ENCODE results near the gene CFAP58.

Gene CFAP58

DNA sequence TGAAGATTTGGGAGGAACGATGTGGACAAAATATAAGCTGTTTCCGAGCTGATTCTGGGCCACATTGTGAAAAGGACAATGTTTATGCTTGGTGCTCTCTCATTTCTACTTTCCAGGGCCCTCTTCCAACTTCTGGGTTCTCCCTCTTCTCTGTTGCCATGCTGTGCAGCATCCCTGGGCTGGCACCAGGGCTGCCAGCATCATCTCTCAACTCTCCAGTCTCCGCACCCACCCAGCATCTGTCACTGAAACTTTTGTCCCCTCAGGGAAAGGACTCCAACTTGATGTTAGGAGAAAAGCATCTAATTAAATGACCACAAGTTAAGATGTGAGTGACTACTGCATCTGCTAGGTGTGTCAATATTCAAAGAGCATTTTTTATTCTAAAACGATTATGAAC, 26.7 kb downstream of the CFAP58 start:
- DNase-seq: no peak

DNA sequence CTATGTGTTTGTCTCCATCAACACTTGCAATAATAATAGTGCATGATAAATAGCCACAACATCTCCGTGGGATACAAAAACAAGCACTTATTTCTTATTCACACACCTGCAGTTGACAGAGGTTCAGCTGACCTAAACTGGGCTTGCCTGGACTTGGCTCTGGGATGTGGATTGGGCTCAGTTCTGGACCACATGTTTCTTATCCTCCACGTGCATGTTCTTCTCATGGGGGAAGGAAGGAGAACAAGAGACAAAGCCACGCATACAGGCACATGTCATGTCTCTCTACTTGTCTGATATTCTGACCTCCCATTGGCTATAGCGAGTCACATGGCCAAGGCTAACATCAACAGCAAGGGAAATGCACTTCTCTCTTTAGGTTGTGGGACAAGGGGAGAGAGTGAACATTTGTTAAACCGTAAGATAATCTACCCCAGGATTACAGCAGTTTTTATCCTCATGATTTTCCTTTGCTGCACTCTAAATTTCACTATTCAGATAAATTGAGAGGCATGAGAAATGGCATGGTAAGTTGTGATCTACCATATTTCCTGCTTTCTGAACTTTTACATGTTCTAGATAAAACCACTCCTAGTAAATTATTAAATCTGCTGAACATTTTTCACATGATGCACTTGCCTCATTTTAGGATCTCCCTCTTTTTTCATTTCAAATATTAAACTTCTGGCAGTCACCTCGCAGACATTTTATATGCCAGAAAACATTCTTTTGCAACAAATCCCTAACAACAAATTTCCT, 33.7 kb downstream of the CFAP58 start:
- peak; percentile 16 for DNase-seq

DNA sequence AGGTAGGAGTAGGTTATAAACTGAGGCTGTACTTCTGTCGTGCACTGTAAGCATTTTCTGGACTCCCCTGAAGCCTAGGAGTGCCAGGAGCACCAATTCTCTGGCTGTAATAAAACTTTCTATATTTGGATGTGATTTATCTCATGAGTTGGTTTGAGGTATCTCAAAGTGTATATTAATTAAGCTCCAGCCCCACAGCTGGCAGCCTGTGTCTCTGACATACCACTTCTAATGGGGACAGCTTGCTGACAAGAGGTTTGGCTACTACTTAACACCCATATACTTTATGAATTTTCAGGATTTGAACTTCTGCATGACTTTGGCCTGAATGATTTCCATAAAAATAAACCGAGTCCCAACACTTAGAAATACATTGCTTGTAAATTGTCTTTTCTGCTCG, 35.2 kb downstream of the CFAP58 start:
- DNase-seq: no peak

DNA sequence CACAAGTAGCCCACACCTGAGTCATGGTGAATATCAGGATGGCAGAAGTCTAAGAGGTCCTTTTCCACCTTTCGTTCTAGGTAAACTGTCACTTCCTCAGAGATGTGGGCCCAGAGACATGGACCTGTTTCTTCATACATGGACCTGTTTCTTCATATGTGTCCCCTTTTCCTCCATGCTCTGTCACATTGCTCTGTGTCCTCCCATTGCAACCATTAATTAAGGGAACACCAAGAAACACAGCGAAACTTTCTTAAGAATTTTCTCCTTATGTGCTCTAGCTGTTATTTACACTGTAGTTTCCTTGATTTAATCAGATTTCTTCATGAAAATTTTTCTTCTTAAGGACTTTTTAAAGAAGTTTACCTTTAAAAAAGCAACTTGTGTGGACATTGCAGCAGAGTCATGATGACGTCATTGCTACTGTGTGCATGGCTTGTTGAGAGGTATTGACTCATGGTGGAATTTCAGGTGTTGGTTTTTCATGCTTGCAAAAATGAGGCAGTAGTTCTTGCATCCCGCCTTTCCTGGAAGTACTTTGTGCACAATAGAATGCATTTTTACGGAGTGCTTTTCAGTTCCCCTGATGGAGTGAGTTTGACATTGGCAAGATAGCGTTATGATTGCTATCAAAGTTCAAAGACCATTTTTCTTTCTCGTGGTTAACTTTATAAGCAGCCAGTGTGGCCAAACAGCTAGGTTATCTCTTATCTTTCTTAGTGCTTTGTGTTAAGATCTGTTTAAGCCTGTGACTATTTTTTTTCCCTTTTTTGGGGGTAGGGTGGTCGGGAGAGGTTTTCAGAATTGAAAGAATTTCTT, 37.7 kb downstream of the CFAP58 start:
- DNase-seq: no peak

DNA sequence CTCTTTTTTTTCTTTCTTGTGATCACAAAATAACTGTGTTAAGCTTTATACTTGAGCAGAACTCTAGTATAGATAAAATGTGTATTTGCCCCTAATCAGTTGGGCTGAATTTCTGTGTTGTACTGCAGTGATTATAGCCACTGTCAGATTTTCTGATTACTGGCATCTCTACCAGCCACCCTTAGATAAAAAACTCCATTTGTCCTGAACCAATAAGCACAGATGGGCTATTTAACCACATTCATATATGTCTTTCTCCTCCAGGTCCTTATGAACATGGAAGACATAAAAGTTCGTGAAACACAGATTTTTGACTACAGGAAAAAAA, 38.3 kb downstream of the CFAP58 start:
- DNase-seq: no peak

DNA sequence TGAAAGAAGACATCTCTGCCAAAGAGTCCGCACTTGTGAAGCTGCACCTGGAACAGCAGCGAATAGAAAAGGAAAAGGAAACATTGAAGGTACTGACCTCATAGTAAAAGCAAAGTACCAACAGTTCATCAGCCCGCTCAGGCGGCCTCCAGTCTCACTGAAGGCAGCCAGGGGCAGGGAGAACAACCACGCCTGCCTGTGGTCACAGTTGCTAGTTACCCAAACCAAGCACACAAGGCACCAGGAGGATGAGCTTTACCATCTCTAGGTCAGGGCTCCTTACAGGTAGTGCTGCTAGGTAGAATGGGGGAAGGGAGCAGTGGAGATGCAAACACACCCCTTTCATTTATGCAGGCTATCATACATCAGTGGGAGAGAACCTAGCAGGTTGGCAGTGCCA, 39.8 kb downstream of the CFAP58 start:
- no peak for DNase-seq

DNA sequence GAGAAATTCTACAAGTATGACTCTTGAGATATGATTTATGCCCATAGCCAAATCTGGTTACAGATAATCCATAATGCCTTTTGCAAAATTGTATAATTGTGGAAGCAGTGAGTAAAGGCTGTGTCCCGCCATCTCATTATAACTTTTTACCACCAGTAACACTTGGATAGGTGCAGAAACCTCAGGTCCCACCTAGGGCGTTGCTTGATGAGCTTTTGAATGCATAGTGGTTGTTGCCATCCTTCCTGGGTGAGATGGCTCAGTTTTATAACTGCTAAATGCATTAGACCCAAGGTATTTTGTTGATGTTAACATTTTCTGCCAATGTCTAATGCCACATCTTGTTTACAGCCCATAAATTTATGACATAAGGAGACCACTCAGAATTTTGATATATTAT, 42.9 kb downstream of the CFAP58 start:
- no peak for DNase-seq

DNA sequence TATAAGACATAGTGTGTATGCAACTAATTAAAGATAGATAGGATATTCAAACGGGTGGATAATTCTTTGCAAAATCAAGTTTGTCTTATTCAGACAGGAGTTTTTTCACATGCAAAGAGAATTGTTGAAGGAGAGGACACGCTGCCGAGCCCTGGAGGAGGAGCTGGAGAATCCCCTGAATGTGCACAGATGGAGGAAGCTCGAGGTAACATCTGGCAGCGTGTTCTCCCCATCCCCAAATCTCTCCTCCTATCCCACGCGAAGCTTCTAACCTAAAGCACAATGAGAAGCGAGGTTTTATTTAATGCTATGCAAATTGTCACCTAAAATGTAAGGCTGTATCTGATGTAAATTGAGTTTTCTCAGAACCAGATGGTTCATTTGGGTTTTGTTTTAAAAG, 50.0 kb downstream of the CFAP58 start:
- no peak for DNase-seq

DNA sequence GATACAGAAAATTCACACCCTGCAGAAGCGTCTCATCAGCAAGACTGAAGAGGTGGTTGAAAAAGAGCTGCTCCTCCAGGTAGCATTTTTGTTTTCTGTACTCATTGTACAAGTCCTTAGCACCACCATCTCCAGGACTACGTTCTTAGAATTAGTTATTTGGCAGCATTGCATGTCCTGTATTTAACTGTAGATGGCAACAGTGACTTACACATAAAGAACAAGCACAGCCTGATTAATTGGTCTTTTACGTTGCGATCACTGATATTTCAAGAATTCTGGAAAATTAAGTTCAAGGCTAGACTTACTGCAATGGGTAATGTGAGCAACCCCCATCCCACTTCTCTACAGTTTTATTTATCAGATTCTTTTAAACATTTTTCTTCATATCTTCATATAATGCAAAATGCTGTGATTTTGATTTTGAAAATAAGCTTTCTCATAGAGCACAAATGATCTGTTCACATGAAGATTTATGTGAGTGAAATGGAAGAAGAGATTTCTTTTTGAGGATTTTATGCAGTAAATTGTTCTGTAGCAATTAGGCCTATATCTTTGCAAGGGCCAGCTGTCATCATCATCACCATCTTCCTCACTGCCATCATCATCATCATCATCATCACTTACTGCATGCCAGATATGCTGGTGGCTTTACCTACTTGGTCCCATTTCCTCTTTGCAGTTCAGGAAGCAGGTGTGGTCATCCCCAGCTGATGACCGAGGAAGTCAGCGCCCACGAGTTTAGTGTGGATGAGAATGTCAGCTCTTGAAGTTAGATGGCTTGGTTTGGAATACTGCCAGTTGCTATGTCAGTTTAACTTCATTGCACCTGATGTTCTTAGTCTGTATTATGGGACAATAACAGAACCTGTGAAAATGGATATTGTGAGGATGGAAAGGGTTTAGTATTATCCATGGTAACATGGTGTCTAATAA, 53.4 kb downstream of the CFAP58 start:
- peak; percentile 21 for DNase-seq

DNA sequence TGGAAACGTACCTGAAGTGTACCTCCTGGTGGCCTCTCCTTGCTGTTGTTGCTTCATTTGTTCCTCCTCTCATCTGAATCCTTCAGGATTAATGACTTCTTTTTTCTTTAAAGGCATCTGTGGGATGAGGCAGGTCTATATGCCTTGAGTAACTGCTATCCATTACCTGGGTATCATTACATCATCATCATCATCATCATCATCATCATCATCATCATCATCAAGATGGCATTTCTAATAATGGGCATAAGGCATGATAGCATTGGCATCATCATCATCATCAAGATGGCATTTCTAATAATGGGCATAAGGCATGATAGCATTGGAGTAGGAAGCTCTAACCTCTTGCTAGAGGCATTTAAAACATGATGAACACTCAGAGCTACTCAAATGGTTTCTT, 59.9 kb downstream of the CFAP58 start:
- DNase-seq: no peak

DNA sequence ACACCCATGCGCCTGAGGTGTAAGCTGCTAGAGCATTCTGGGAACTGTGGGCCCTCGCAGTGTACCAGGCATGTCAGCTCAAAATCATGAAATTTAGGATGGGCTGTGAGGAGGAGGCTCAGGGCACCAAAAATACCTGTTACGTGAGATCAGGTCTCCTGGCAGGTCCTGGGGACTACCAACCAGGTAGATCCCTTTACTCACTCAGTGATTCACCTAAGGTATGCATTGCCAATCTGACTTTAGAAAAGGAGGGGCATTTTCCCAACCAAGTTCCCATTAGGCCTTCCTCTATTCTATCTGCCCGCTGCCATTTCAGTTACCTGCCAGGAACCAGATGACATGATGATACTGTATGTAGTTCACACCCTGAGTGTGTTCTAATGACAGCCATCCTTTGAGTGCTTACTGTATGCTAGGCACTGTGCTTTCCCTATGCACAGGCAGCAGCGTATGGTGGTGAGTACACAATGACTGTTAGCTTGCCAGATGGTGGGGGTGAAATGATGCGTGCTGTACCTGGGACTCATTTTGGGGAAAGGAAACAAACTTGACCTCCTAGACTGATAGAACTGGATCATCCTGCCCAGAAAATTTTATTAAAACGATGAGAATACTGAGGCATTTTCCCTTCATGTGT, 62.0 kb downstream of the CFAP58 start:
- no peak for DNase-seq

DNA sequence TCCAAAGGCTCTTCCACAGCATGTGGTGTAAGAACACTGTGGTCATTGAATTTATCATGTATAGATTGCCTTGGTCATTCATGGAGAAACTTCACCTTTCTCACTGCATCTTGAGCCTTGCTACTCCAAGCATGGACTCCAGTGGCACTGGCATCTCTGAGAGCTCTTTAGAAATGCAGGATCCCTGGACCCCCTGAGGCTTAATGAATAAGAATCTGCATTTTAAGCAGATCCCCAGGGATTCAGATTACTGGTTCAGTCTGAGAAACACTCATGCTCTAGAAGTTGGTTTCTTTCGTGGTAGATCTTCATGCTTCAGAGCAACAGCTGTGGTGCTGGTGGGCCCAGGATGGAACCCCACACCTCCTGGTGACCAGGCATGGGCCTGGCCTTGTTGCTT, 63.2 kb downstream of the CFAP58 start:
- DNase-seq: no peak

DNA sequence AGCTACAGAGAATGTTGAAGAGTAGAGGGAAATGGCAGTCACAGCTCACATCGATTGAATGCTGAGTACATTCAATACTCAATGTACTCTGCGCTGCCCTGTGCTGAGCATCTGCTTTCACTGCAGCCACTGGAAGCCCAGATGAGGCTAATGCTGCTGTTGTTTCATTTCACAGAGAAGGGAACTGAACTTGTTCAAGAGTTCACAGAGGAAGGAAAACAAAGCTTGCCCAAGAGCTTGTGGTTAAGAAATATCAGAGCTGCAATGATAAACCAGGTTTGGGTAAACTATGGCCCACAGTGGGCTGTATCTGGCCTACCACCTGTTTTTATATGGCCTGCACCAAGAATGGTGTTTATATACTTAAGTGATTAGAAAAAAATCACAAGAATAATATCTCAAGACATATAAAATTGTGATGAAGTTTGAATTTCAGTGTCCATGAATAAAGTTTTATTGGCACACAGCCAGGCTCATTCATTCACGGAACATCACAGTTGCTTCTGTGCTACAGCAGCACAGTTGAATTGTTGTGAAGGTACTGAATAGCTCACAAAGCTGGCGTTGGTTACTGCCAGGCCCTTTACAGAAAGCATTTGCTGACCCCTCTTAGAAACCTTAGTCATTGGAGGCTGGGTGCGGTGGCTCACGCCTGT, 64.1 kb downstream of the CFAP58 start:
- DNase-seq: no peak

DNA sequence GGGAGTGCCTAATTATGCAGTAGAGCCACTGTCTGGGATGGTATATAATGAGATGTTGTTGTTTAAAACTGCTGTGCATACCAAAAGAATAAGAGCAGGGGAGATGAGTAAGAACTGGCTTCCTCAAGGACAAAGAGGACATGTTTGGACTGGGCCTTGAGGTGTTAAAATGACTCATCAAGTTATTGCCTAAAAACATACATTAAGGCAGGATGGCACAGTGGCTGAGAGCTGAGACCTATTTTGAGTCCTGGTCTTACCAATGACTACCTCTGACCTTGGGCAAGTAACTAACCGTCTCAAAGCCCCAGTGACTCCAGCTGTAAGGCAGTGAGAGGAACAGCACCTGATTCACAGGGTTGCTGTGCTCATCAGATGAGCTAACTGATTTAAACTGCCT, 71.1 kb downstream of the CFAP58 start:
- no peak for DNase-seq

DNA sequence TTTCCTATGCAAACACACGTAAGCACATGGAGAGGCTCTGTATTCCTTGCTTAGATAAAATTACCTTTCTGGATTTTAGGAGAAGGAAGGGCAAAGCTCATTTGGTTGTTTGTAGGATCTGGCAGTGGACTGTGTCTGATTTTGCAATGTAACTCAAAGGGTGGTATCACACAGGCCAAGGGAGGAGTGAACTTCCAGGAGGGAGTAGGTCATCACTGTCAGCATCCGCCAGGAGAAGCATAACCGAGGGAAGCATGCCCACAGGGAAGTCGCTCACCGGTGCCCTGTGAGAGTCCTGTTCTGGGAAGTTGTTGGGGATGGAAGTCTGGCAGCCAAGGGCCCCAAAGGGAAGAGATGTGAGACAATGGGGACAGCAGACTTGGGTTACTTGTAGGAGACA, 74.4 kb downstream of the CFAP58 start:
- DNase-seq: no peak

DNA sequence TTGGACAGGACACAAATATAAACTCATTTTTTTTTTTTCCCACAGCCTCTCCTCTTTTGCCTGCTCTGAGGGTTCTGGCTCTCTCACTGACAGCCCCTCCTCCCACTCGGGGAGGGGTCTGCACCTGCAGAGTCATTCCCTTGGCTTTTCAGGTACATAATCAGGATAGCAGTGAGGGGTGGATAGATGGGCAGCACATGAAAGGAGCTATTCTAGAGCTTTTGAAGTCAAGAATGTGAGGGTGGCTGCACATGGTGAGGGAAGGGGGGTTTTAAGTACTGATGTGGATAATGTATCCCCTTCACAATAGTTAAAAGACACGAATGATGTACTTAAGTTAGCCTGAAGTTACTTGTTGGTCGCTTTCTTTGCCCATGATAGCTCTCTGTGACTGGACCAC, 76.2 kb downstream of the CFAP58 start:
- no peak for DNase-seq

DNA sequence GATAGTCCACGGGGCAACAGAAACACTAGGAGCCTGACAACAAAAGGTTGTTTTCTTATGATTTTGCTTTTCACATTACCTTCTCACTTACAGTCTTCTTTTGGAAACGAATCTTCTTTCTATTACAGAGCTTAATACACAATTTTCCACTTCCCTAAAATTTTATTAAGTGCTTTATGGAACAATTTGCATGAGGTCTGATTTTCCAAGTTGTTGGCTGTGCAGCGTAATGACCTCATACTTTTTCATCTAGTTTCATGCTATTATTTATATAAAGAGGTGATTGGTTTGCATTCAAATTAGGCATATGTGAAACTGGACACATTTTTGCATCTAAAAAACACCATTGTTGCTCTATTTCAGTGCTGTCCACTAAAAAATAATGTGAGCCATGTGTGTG, 76.7 kb downstream of the CFAP58 start:
- no peak for DNase-seq

DNA sequence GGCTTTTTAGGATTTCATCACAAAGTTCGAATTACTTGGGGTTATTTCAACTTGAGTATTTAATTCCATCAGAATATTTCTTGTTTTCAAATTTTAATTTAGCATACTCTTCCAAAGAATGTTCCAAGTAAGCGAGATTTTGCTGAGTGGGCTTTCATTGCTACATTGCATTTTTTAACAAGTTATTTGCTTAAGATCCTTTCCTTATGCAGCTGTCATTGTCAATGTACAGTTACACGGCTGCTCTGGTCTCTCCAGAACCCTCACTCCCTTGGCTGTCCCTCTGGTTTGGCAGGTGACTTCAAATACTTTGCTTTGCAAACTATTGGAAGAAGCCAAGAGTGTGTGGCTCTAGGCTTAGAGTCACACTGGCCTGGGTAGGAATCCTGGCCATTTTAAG, 80.0 kb downstream of the CFAP58 start:
- no peak for DNase-seq

DNA sequence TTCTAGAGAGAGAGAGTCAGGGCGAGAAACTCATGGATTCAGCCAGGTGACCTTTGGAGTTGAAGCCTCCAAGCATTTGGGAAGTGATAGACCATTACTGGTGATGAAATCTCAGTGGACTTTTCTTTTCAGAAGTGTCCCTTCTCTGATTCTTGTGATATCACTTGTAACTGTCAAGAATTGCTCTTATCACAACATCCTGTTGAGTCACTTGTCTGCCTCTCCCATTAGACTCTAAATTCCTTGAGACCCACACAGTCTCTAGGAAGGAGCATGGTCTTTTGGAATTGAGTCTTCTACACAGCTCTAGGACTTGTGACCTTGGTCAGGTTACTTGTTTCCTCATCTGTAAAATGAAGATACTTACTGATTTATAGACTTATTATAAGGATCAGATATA, 81.0 kb downstream of the CFAP58 start:
- DNase-seq: no peak

DNA sequence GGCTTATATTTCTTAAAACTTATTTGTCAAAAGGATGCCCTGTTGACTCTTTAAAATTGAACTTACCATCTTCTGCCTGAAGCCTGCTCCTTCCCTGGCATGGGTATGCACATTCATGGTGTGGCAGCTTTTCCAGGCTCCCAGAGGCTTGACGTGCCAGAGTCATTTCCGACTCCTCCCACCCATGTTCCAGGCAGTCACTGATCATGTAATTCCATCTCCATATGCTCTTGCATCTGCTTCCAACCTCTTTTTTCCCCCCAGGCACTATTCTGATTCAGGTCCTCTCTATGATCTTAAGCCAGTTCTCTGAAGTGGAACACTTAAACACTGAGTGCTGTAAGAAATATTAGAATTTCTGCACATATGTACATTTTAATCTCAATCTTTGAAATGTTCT, 82.2 kb downstream of the CFAP58 start:
- DNase-seq: no peak

DNA sequence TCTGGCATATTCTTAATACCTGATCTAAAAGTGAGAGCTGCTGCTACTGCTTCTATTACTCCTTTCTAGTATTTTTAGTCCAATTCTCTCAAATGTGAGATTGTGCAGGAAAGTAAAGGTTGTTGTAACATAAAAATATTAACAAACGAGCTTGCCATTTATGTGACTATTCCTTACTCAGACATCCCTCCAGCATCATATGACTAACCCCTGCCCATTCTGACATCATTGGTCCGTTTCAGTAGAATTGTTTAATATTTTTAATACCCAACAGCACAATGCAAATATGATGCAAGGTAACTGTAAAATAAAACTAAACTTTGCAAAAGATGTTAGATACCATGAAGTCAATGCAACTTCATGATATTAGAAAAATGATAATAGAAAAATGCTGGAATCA, 83.6 kb downstream of the CFAP58 start:
- no peak for DNase-seq

DNA sequence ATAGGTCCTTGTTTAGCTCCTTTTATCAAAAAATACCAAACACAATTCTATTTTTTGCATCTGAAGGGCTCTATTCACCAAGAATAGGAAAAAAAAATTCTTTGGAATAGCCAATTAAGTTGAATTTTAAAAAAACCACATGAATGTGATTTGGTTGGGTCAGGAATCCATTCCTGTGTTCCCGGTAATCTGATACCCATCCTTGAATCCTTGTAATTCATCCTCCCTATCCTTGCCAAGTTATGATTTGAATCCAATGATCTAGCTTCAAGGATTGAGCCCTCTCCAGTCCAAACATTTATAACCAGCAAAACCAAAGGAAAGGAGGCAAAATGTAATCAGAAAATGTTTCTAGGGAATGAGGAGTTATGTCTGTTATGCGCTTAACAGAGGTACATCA, 86.6 kb downstream of the CFAP58 start:
- DNase-seq: no peak

All from CD4-positive, alpha-beta T cell treated with Interleukin-10 for 1 hour (primary cell).